ENCODE measurements around the gene WDR5B.
"Not testable (repeated sequence)": the region's sequence is repeated elsewhere in the genome, so short reads cannot be mapped to it uniquely, and the experiment has no call there.

WDR5B gene

GRCh38 chr3:122415762-122416654 is at the start of gene WDR5B:
Gene WDR5B (minus strand): TSS chr3:122416062. CDS start chr3:122415528, 534 bp downstream.
- no peak for DNase-seq

GRCh38 chr3:122464659-122465058 is 48.8 kb upstream of the WDR5B start:
- DNase-seq: no peak

GRCh38 chr3:122462406-122462805 is 46.5 kb upstream of the WDR5B start:
- no peak for DNase-seq

GRCh38 chr3:122461806-122462205 is 45.9 kb upstream of the WDR5B start:
- no peak for DNase-seq

- no peak for DNase-seq
Measured at GRCh38 chr3:122458992-122459391, 43.1 kb upstream of the WDR5B start.

- no peak for DNase-seq
Measured at GRCh38 chr3:122457706-122458105, 41.8 kb upstream of the WDR5B start.

GRCh38 chr3:122456074-122456473 is 40.2 kb upstream of the WDR5B start:
- no peak for DNase-seq

GRCh38 chr3:122451371-122451770 is 35.5 kb upstream of the WDR5B start:
- DNase-seq: no peak

- DNase-seq: not testable (repeated sequence)
Measured at GRCh38 chr3:122448218-122448617, 32.4 kb upstream of the WDR5B start.

GRCh38 chr3:122444491-122444887 is 28.6 kb upstream of the WDR5B start:
- not testable (repeated sequence) for DNase-seq

- DNase-seq: not testable (repeated sequence)
Measured at GRCh38 chr3:122443762-122444490, 28.1 kb upstream of the WDR5B start.

- DNase-seq: no peak
Measured at GRCh38 chr3:122443090-122443489, 27.2 kb upstream of the WDR5B start.

- no peak for DNase-seq
Measured at GRCh38 chr3:122435950-122436349, 20.1 kb upstream of the WDR5B start.

GRCh38 chr3:122430371-122430770 is 14.5 kb upstream of the WDR5B start:
- DNase-seq: no peak

GRCh38 chr3:122427857-122428471 is 12.1 kb upstream of the WDR5B start:
- no peak for DNase-seq

- DNase-seq: no peak
Measured at GRCh38 chr3:122421836-122422235, 6.0 kb upstream of the WDR5B start.

- DNase-seq: no peak
Measured at GRCh38 chr3:122421101-122421500, 5.2 kb upstream of the WDR5B start.

- DNase-seq: no peak
Measured at GRCh38 chr3:122416966-122417365, 1.1 kb upstream of the WDR5B start.

GRCh38 chr3:122415104-122415744 is 638 bp downstream of the WDR5B start:
- DNase-seq: no peak

GRCh38 chr3:122414391-122414790 is 1.5 kb downstream of the WDR5B start:
- DNase-seq: no peak

- no peak for DNase-seq
Measured at GRCh38 chr3:122410639-122411038, 5.2 kb downstream of the WDR5B start.

GRCh38 chr3:122410111-122410510 is 5.8 kb downstream of the WDR5B start:
- DNase-seq: no peak

- no peak for DNase-seq
Measured at GRCh38 chr3:122409446-122409845, 6.4 kb downstream of the WDR5B start.

All from NCI-H2081 treated with DMSO at 0.1 percent for 48 hours (cell line).